ENCODE data around the gene ZMYM3. TPM values are rescaled to one million over a fixed set of nuclear protein-coding genes. Genes with fewer than 3 reads are reported as not detected.

The ZMYM3 gene
- 40.8 TPM for total RNA-seq

DNA sequence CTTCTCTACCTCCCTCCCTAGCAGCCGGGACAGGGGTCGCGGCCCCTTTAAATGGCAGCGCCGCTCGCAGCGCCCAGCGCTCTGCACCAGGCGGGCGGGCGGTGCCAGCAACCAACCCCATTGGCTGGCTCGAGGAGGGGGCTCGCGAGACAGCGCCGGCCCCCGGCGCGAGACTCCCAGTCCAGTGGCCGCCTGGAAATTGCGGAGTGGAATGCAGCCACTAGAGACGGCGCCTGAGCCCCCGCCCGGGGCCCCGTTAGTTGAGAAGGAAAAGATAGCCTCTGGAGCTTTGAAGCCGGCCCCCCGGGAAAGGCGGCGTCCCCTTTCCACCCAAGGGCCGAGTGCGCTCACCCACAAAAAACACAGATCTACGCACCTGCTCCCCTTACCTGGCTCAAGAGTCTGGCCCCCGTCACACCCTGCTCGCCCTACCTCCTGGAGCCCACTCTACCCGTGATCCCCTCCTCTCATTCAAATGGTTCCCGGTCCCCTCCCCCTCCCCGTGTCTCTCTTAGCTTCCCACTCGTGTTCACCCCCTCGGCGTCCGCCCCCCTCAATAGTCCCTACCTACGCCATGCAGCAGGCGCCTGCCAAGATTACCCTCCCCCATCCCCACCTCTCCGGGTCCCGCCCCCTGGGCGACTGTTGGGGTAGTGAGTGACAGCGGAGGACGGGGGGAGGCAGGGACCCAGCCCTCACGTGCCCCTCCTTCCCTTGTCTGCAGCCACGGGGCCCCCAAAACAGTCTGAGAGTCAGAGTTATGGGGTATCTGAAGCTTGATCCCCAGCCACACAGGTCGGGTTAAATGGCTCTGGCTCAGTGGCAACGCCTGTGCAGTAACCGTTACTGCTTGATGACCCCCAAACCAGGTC, at the start of gene ZMYM3:
TSS of gene ZMYM3 (minus strand) at position 49 of the 872 bp plus-strand sequence. CDS start 885 bp downstream, outside the sequence.

DNA sequence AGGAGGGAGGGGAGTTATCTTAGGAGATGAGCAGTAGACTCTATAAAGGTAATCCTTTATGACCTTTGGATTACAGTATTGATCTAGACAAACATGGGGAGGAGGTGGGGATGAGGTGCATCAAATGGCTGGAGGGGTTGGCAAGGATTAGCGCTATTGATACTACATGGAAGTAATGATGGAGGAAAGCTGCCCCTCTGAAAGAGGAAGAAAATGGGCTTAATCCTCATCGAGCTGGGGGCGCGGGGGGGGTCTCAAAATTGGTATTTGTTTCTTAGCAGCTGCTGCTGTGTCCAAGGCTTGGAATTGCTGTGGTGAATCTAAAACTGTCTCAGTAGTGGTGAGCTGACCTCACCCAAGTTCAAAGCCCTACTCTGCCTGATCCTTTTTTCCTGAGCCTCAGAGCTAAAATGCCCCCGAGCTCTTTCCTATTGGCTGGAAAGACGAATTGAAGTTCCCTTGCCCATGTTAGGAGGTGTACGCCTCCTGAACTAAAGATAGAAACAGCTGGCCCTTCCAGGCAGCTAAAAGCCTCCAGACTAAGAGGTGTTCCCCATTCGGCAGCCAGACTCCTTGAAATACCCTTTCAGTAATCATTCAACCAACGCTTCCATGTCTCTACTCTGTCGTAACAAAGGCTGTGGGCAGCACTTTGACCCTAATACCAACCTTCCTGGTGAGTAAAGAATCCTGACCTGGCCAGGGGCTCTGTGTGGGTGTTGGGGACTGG, 47.4 kb upstream of the ZMYM3 start, which contains the start of gene ITGB1BP2:
TSS of gene ITGB1BP2 (plus strand) at position 556 of the 730 bp plus-strand sequence. CDS start at position 613, 57 bp downstream.

DNA sequence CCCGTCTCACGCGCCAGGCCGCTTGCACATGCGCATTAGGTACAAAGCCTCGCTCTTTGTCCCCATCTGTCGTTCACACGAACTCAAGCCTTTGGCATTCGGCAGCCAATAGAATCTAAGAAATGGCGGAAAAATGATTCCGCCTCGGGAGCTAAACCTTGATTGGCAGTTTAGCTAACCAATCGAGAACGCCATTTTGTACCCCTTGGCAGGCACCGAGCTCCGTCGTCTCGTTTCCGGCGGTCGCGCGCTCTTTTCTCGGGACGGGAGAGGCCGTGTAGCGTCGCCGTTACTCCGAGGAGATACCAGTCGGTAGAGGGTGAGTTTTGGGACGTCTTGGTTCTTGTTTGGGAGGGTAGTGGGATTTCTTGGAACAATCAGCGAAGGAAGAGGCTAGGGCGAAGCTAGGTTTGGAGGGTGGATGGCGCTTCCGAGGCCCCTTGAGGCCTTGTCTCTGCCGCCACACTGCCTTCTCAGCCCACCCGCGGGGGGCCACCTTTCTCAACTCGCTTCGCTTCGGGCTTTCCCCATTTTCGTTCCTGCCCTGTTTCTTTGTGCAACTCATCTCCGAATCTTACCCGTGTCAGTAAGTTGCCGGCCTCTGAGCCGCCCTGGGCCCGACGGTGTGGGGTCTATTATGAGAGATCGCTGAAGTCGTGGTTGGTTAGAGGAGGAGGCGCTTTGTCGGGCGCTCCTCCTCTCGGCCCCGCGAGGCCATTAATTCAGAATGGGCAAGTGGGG, 29.6 kb upstream of the ZMYM3 start, which contains the start of gene NONO:
TSS of gene NONO (plus strand) at position 233 of the 741 bp plus-strand sequence. CDS start 7,003 bp downstream, outside the sequence.

DNA sequence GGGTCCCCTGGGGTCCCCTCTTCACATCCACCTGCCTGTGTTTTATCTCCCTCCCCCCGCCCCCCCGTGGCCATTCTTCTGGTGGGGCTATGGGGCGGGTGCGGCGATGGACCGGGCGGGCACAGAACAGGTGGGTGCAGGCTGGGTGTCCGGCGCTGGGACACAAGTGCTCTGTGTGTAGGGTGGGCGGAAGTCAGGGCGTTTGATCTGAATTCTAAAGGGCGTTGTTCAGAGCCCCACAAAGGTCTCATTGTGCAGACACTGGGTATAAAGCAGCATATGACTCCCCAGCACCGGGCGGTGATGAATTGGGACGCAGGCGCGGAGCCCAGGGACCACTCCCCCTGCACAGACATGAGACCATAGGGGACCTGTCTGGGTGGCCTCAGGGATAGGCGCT, 31.0 kb downstream of the ZMYM3 start, which contains the start of gene GJB1:
TSS of gene GJB1 (plus strand) at position 296 of the 400 bp plus-strand sequence. CDS start 484 bp downstream, outside the sequence.

Other genes with a start within 250 kb of the ZMYM3 start
- 46.9 TPM for gene SNX12, start 185.8 kb downstream of the ZMYM3 start, total RNA-seq
- gene FOXO4, start 158.3 kb downstream of the ZMYM3 start, total RNA-seq: 20.8 TPM
- 0.23 TPM for gene CXorf65, start 147.4 kb downstream of the ZMYM3 start, total RNA-seq
- 3.2 TPM for gene IL2RG, start 142.6 kb downstream of the ZMYM3 start, total RNA-seq
- 57.5 TPM for gene MED12, start 135.5 kb downstream of the ZMYM3 start, total RNA-seq
- 2.2 TPM for gene NLGN3, start 109.3 kb downstream of the ZMYM3 start, total RNA-seq
- 15.1 TPM for gene GJB1, start 30.9 kb downstream of the ZMYM3 start, total RNA-seq
- gene NONO, start 29.5 kb upstream of the ZMYM3 start, total RNA-seq: 409 TPM
- 16.9 TPM for gene ITGB1BP2, start 47.6 kb upstream of the ZMYM3 start, total RNA-seq
- gene TAF1, start 112.2 kb upstream of the ZMYM3 start, total RNA-seq: 45.5 TPM